ENCODE data around the gene GRAMD4.

GRAMD4 gene

GRCh38 chr22:46581538-46582244 lies 38.5 kb upstream of the GRAMD4 start:
- no peak for DNase-seq (ENCODE audit: low read depth)
- H3K4me3 ChIP-seq (ENCODE audit: low read depth, low read length) = no peak overlapping the region

GRCh38 chr22:46582281-46582933 lies 37.8 kb upstream of the GRAMD4 start:
- no peak for DNase-seq (ENCODE audit: low read depth)

GRCh38 chr22:46583571-46583970 lies 36.6 kb upstream of the GRAMD4 start:
- no peak overlapping the region for H3K4me3 ChIP-seq (ENCODE audit: low read depth, low read length)
- DNase-seq (ENCODE audit: low read depth) = no peak

More at GRCh38 chr22:46582281-46582933, 37.8 kb upstream of the GRAMD4 start:
- H3K4me3 ChIP-seq (ENCODE audit: low read depth, low read length) = no peak overlapping the region

- DNase-seq (ENCODE audit: low read depth) = no peak
- H3K4me3 ChIP-seq (ENCODE audit: low read depth, low read length) = no peak overlapping the region
These were observed 35.9 kb upstream of the GRAMD4 start for GRCh38 chr22:46584081-46584921.

- no peak overlapping the region for H3K4me3 ChIP-seq (ENCODE audit: low read depth, low read length)
- no peak for DNase-seq (ENCODE audit: low read depth)
These were observed 34.7 kb upstream of the GRAMD4 start for GRCh38 chr22:46585340-46586122.

- H3K4me3 ChIP-seq (ENCODE audit: low read depth, low read length) = no peak overlapping the region
- no peak for DNase-seq (ENCODE audit: low read depth)
These were observed 34.1 kb upstream of the GRAMD4 start for GRCh38 chr22:46586123-46586519.

- DNase-seq (ENCODE audit: low read depth) = no peak
- no peak overlapping the region for H3K4me3 ChIP-seq (ENCODE audit: low read depth, low read length)
These were observed 33.6 kb upstream of the GRAMD4 start for GRCh38 chr22:46586531-46587011.

GRCh38 chr22:46587061-46587460 lies 33.1 kb upstream of the GRAMD4 start:
- no peak for DNase-seq (ENCODE audit: low read depth)
- H3K4me3 ChIP-seq (ENCODE audit: low read depth, low read length) = no peak overlapping the region

- DNase-seq (ENCODE audit: low read depth) = no peak
- no peak overlapping the region for H3K4me3 ChIP-seq (ENCODE audit: low read depth, low read length)
These were observed 32.5 kb upstream of the GRAMD4 start for GRCh38 chr22:46587492-46588278.

GRCh38 chr22:46588279-46589140 lies 31.7 kb upstream of the GRAMD4 start:
- no peak overlapping the region for H3K4me3 ChIP-seq (ENCODE audit: low read depth, low read length)

GRCh38 chr22:46589141-46589748 lies 30.9 kb upstream of the GRAMD4 start:
- DNase-seq (ENCODE audit: low read depth) = no peak
- H3K4me3 ChIP-seq (ENCODE audit: low read depth, low read length) = no peak overlapping the region

More at GRCh38 chr22:46588279-46589140, 31.7 kb upstream of the GRAMD4 start:
- no peak for DNase-seq (ENCODE audit: low read depth)

- no peak for DNase-seq (ENCODE audit: low read depth)
- H3K4me3 ChIP-seq (ENCODE audit: low read depth, low read length) = no peak overlapping the region
These were observed 30.3 kb upstream of the GRAMD4 start for GRCh38 chr22:46589871-46590271.

GRCh38 chr22:46590334-46590733 lies 29.9 kb upstream of the GRAMD4 start:
- no peak overlapping the region for H3K4me3 ChIP-seq (ENCODE audit: low read depth, low read length)
- no peak for DNase-seq (ENCODE audit: low read depth)

- DNase-seq (ENCODE audit: low read depth) = no peak
- H3K4me3 ChIP-seq (ENCODE audit: low read depth, low read length) = peak overlapping the region; percentile 36
These were observed 28.3 kb upstream of the GRAMD4 start for GRCh38 chr22:46591930-46592329.

GRCh38 chr22:46592390-46592872 lies 27.8 kb upstream of the GRAMD4 start:
- DNase-seq (ENCODE audit: low read depth) = peak; percentile 53
- H3K4me3 ChIP-seq (ENCODE audit: low read depth, low read length) = peak overlapping the region; percentile 36

GRCh38 chr22:46593211-46593681 lies 26.9 kb upstream of the GRAMD4 start:
- no peak overlapping the region for H3K4me3 ChIP-seq (ENCODE audit: low read depth, low read length)
- no peak for DNase-seq (ENCODE audit: low read depth)
